GDM1 (cell line): Measurements from ENCODE around the gene ZNF469.

Source experiments
- DNase-seq: peaks from one replicate; lab custom pipeline; 2025; lab: John Stamatoyannopoulos, UW

Gene ZNF469

GRCh38 chr16:88346680-88347505 lies 35.9 kb upstream of the ZNF469 start:
- DNase-seq = no peak

GRCh38 chr16:88347656-88348376 lies 34.9 kb upstream of the ZNF469 start:
- no peak for DNase-seq

- DNase-seq = no peak
Observed at GRCh38 chr16:88348377-88349152, 34.2 kb upstream of the ZNF469 start.

- DNase-seq = no peak
Observed at GRCh38 chr16:88349153-88349902, 33.4 kb upstream of the ZNF469 start.

GRCh38 chr16:88349903-88350900 lies 32.6 kb upstream of the ZNF469 start:
- no peak for DNase-seq

- DNase-seq = no peak
Observed at GRCh38 chr16:88350922-88351321, 31.8 kb upstream of the ZNF469 start.

- DNase-seq = no peak
Observed at GRCh38 chr16:88351491-88352101, 31.2 kb upstream of the ZNF469 start.

GRCh38 chr16:88352261-88353200 lies 30.2 kb upstream of the ZNF469 start:
- no peak for DNase-seq

GRCh38 chr16:88353232-88353631 lies 29.5 kb upstream of the ZNF469 start:
- no peak for DNase-seq

GRCh38 chr16:88353691-88354090 lies 29.1 kb upstream of the ZNF469 start:
- no peak for DNase-seq

- no peak for DNase-seq
Observed at GRCh38 chr16:88354229-88355092, 28.3 kb upstream of the ZNF469 start.

- DNase-seq = no peak
Observed at GRCh38 chr16:88355093-88355388, 27.7 kb upstream of the ZNF469 start.

- no peak for DNase-seq
Observed at GRCh38 chr16:88355389-88356123, 27.2 kb upstream of the ZNF469 start.

GRCh38 chr16:88356124-88356726 lies 26.5 kb upstream of the ZNF469 start:
- DNase-seq = no peak

- DNase-seq = no peak
Observed at GRCh38 chr16:88356727-88357199, 26.0 kb upstream of the ZNF469 start.

- no peak for DNase-seq
Observed at GRCh38 chr16:88357317-88358022, 25.3 kb upstream of the ZNF469 start.
